IMR-90 (cell line): ENCODE results near the gene MAGI1. TPM values are rescaled to one million over a fixed set of nuclear protein-coding genes. Genes with fewer than 3 reads are reported as not detected.

ENCODE experiments used
- ATAC-seq: fragments of 200-7000 bp; cut with Tn5 transposase; 2 replicates; pipeline ENCODE4 v1.9.1; 2020; ENCODE audit warnings: low read depth, mild to moderate bottlenecking, moderate library complexity
- BruUV-seq: library from RNA; stranded (reverse); fragments of 400-500 nt; replicated peaks from 2 replicates; lab custom pipeline; 2021; lab: Mats Ljungman, UMichigan
- CTCF ChIA-PET: fragments of 300-600 bp; formaldehyde crosslinking; extraction: SDS; loops from one replicate; lab custom pipeline; 2021; ENCODE audit warnings: antibody characterized with exemption; lab: Yijun Ruan, JAX
- POLR2A ChIA-PET: fragments of 300-600 bp; sonication (Branson Sonifier 250); formaldehyde crosslinking; loops from one replicate; lab custom pipeline; 2022; ENCODE audit warnings: antibody characterized with exemption; ENCODE audit not compliant: unreplicated experiment; lab: Charles Lee
- DNase-seq: peaks from one replicate; pipeline ENCODE4 v3.0.0; 2013
- H2AFZ ChIP-seq: replicated peaks from 2 replicates; pipeline ENCODE3; 2013; ENCODE audit warnings: low read length, mild to moderate bottlenecking; ENCODE audit not compliant: poor library complexity
- H2AK5ac ChIP-seq: 2 replicates; pipeline ENCODE4 v1.6.1; 2013; ENCODE audit warnings: low read depth, low read length, inconsistent platforms
- H2AK9ac ChIP-seq: replicated peaks from 2 replicates; pipeline ENCODE3; 2013; ENCODE audit warnings: mild to moderate bottlenecking, low read depth, low read length, moderate library complexity; ENCODE audit not compliant: poor library complexity
- H2BK120ac ChIP-seq: 2 replicates; pipeline ENCODE4 v1.6.1; 2013; ENCODE audit warnings: low read depth, low read length, inconsistent platforms
- H2BK15ac ChIP-seq: 3 replicates; pipeline ENCODE4 v1.6.1; 2013; ENCODE audit warnings: low read depth, low read length, inconsistent platforms
- H2BK20ac ChIP-seq: 2 replicates; pipeline ENCODE4 v1.6.1; 2013; ENCODE audit warnings: low read depth, mild to moderate bottlenecking, inconsistent platforms, low read length, moderate library complexity
- H2BK5ac ChIP-seq: 2 replicates; pipeline ENCODE4 v1.6.1; 2013; ENCODE audit warnings: mild to moderate bottlenecking, low read depth, low read length, inconsistent platforms; ENCODE audit not compliant: poor library complexity, severe bottlenecking
- H3K14ac ChIP-seq: replicated peaks from 2 replicates; pipeline ENCODE4 v1.6.1; 2013; ENCODE audit warnings: low read depth, low read length, inconsistent platforms
- H3K18ac ChIP-seq: 2 replicates; pipeline ENCODE4 v1.6.1; 2013; ENCODE audit warnings: low read depth, low read length, control low read depth
- H3K23ac ChIP-seq: 2 replicates; pipeline ENCODE4 v1.6.1; 2013; ENCODE audit warnings: low read depth, low read length, inconsistent platforms
- H3K27ac ChIP-seq: 2 replicates; pipeline ENCODE4 v1.5.1; 2013; ENCODE audit warnings: mild to moderate bottlenecking, control low read depth, low read length; ENCODE audit not compliant: insufficient read depth
- H3K27me3 ChIP-seq: 2 replicates; pipeline ENCODE4 v1.6.1; 2013; ENCODE audit warnings: low read length; ENCODE audit not compliant: control insufficient read depth, insufficient read depth
- H3K36me3 ChIP-seq: 2 replicates; pipeline ENCODE4 v1.6.1; 2013; ENCODE audit warnings: low read length, mixed read lengths; ENCODE audit not compliant: control insufficient read depth, insufficient read depth
- H3K4ac ChIP-seq: 2 replicates; pipeline ENCODE4 v1.6.1; 2013; ENCODE audit warnings: low read depth, low read length, inconsistent platforms
- H3K4me1 ChIP-seq: 2 replicates; pipeline ENCODE4 v1.6.1; 2013; ENCODE audit warnings: low read length, mixed read lengths; ENCODE audit not compliant: control insufficient read depth, insufficient read depth
- H3K4me2 ChIP-seq: 2 replicates; pipeline ENCODE4 v1.6.1; 2013; ENCODE audit warnings: low read depth, mild to moderate bottlenecking, control low read depth, low read length, moderate library complexity
- H3K4me3 ChIP-seq: 2 replicates; pipeline ENCODE4 v1.5.1; 2013; ENCODE audit warnings: low read depth, mild to moderate bottlenecking, control low read depth, low read length, moderate library complexity; ENCODE audit not compliant: insufficient read depth
- H3K56ac ChIP-seq: 2 replicates; pipeline ENCODE4 v1.6.1; 2013; ENCODE audit warnings: low read length, inconsistent platforms; ENCODE audit not compliant: insufficient read depth; ENCODE audit errors: extremely low read depth
- H3K79me1 ChIP-seq, 2 experiments: 2 replicates each; pipeline ENCODE4 v1.6.1; 2013; ENCODE audit warnings: low read length in 2 of 2, inconsistent platforms in 1 of 2, low read depth in 1 of 2
- H3K9ac ChIP-seq: 2 replicates; pipeline ENCODE4 v1.6.1; 2013; ENCODE audit warnings: low read depth, low read length, control low read depth
- H3K9me1 ChIP-seq: 2 replicates; pipeline ENCODE4 v1.6.1; 2013; ENCODE audit warnings: low read length, inconsistent platforms; ENCODE audit not compliant: insufficient read depth
- H3K9me3 ChIP-seq: 2 replicates; pipeline ENCODE4 v1.6.1; 2013; ENCODE audit warnings: low read length; ENCODE audit not compliant: control insufficient read depth, insufficient read depth
- H4K20me1 ChIP-seq: 2 replicates; pipeline ENCODE4 v1.6.1; 2013; ENCODE audit warnings: low read length, inconsistent platforms; ENCODE audit not compliant: insufficient read depth
- H4K5ac ChIP-seq: 2 replicates; pipeline ENCODE4 v1.6.1; 2013; ENCODE audit warnings: mild to moderate bottlenecking, low read depth, low read length, control low read depth
- H4K8ac ChIP-seq, 2 experiments: 2 replicates each; pipeline ENCODE4 v1.6.1; 2013; ENCODE audit warnings: low read depth in 2 of 2, low read length in 2 of 2, control low read depth in 1 of 2, inconsistent platforms in 1 of 2
- H4K91ac ChIP-seq: 2 replicates; pipeline ENCODE4 v1.6.1; 2013; ENCODE audit warnings: low read depth, low read length, inconsistent platforms; ENCODE audit not compliant: insufficient read depth
- ELK1 ChIP-seq: fragments of 150-350 bp; IDR thresholded peaks from 2 replicates; pipeline ENCODE4 v1.6.1; 2016; ENCODE audit warnings: low read depth, mild to moderate bottlenecking, low read length, moderate library complexity, borderline replicate concordance
- RCOR1 ChIP-seq: IDR thresholded peaks from 2 replicates; pipeline ENCODE4 v1.6.1; 2012; ENCODE audit warnings: mild to moderate bottlenecking, low read length, improper control_type of control experiment; ENCODE audit not compliant: insufficient replicate concordance
- RFX5 ChIP-seq: IDR thresholded peaks from 2 replicates; pipeline ENCODE4 v1.8.0; 2012; ENCODE audit warnings: low read depth, mild to moderate bottlenecking, low read length, moderate library complexity
- SMC3 ChIP-seq: fragments of 150-350 bp; IDR thresholded peaks from 2 replicates; pipeline ENCODE4 v1.6.1; 2016; ENCODE audit warnings: low read depth, mild to moderate bottlenecking, antibody characterized with exemption, low read length, moderate library complexity
- WGBS, 2 experiments: methylation state at CpG; one replicate each; pipeline versions ENCODE4 v1.1.5 to v1.1.7; 2013; ENCODE audit warnings: missing lambda C conversion rate in 2 of 2; ENCODE audit not compliant: insufficient read length in 1 of 2; ENCODE audit errors: extremely low coverage in 2 of 2; 5-methylcytosine and 5-hydroxymethylcytosine counted together
- dilution Hi-C: fragments of 300-500 bp; cut with HindIII; formaldehyde crosslinking; loops from one replicate; pipeline ENCODE4 v1.14.3; 2018; ENCODE audit warnings: low sequenced_read_pairs; ENCODE audit not compliant: unreplicated experiment
- in situ Hi-C: fragments of 300-500 bp; cut with MboI; formaldehyde crosslinking; loops from 3 replicates; pipeline ENCODE4 v1.14.3; 2019; ENCODE audit warnings: low sequenced_read_pairs, inconsistent platforms, mixed read lengths
- intact Hi-C: fragments of 100-400 bp; cut with micrococcal nuclease; formaldehyde crosslinking; loops from 2 replicates; pipeline ENCODE4 v1.10.0; 2022
- polyA plus RNA-seq, 3 experiments: library from polyadenylated mRNA; depleted of rRNA; stranded (reverse); fragments of >200 nt; gene quantifications; 2 replicates each; pipeline ENCODE4 v1.2.3, GENCODE V29; 2012; ENCODE audit warnings: low replicate concordance in 1 of 3
- total RNA-seq: library from RNA; depleted of rRNA; stranded (reverse); fragments of >200 nt; gene quantifications from 2 replicates; pipeline ENCODE4 v1.2.3, GENCODE V29; 2012

MAGI1 gene
- total and polyA plus RNA-seq, 2 of the 4 experiments (the other 2 are of a cell fraction), result 14.5 to 24.2 TPM

DNA sequence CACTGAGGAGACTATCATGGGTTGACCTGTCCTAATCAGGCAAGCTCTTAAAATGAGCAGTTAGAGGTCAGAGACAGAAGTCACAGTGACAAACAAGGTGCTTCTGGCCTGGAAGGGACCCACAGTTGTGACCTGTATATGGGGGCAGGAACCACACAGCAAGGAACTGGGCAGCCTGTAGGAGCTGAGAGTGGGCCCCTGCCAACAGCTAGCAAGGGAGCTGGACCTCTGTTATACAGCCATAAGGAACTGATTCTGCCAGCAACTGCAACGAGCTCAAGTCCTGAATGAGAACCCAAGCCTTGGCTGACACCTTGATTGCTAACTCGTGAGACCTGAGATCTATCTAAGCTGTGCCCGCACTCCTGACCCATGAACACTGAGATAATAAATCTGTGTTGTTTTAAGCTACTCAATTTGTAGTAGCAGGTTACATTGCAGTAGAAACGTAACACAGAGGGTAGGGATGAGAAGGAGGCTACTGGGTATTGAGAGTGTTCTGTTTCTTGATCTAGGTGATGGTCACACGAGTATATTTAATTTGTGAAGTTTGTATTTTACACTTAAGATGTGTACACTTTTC is 44.5 kb upstream of the MAGI1 start:
- Histone ChIP-seq H3K27ac (no peak overlapping the region), H2BK120ac (peak overlapping the region; percentile 10), H2AFZ (peak overlapping the region; percentile 66), H2AK9ac (peak overlapping the region; percentile 76), H3K36me3 (no peaks in the 10 kb centered on the region), H3K4me1 (peaks cover 4% of the 10 kb centered on the region), H4K5ac (no peak overlapping the region), H2BK15ac (peak overlapping the region; percentile 38; the same call in 1 of the 3 replicates), H3K79me1 (no peaks in the 10 kb centered on the region), H3K23ac (no peak overlapping the region), H3K14ac (no peak overlapping the region), H3K27me3 (no peaks in the 10 kb centered on the region), H3K9me1 (peaks cover 3% of the 10 kb centered on the region; the same call in 1 of the 2 replicates), H3K56ac (no peak overlapping the region), H2AK5ac (peak overlapping the region; percentile 59; the same call in 1 of the 2 replicates), H3K4ac (peak overlapping the region; percentile 39; the same call in 1 of the 2 replicates), H3K4me3 (no peak overlapping the region), H3K9me3 (no peaks in the 10 kb centered on the region), H3K9ac (no peak overlapping the region), H3K18ac (no peak overlapping the region), H4K91ac (no peak overlapping the region), H3K4me2 (no peak overlapping the region), H4K20me1 (no peaks in the 10 kb centered on the region), H2BK5ac (no peak overlapping the region), H2BK20ac (peak overlapping the region; percentile 39; the same call in 1 of the 2 replicates), H4K8ac (peak overlapping the region; percentile 28 to 56; a peak in 1 of 4 replicates)
- no CpG with 5 or more reads among the region's 5 CpGs for WGBS, 2 experiments
- no peak for DNase-seq
- BruUV-seq, result no TSS peak
- TF ChIP-seq SMC3, result no peak
- no peak for TF ChIP-seq RFX5
- TF ChIP-seq RCOR1, result no peak
- no peak for TF ChIP-seq ELK1
- dilution Hi-C loops (no loop called here), in situ Hi-C loops (no loop called here), intact Hi-C loops (no loop called here)
- POLR2A ChIA-PET, result no interaction called here
- ATAC-seq, result no peak
- CTCF ChIA-PET, result no interaction called here
